ENCODE data around the gene LRRC14B.
"Not testable (repeated sequence)": the region's sequence is repeated elsewhere in the genome, so short reads cannot be mapped to it uniquely, and the experiment has no call there.

The LRRC14B gene

DNA sequence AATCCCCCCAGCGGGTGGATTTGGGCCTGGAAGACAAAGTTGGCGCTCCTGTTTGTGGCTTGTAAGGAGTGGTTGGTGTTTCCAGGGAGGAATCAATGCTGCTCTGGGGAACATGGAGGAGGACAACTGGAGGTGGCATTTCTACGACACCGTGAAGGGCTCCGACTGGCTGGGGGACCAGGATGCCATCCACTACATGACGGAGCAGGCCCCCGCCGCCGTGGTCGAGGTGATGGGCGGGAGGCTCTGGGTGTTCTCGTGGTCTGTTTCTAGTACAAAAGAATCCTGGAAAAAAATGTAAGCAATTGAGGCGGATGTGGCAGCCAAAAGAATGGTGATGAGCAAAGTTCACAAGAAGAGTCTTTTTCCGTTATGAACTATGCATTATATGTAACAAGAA is 34.0 kb downstream of the LRRC14B start:
- no peak overlapping the region for H3K56ac ChIP-seq (ENCODE audit: low read length)
- no peak overlapping the region for H3K4me2 ChIP-seq (ENCODE audit: low read length)
- H4K8ac ChIP-seq (ENCODE audit: low read depth, low read length) = no peak overlapping the region
- no peaks in the 10 kb centered on the region for H3K4me1 ChIP-seq (ENCODE audit: control insufficient read depth, low read depth, low read length)
- peaks cover 15% of the 10 kb centered on the region for H3K79me2 ChIP-seq (ENCODE audit: control insufficient read depth, insufficient read depth, low read length)
- H3K79me1 ChIP-seq (ENCODE audit: low read length) = peaks cover 3% of the 10 kb centered on the region
- H3K4me3 ChIP-seq (ENCODE audit: low read length) = no peak overlapping the region
- H2BK5ac ChIP-seq (ENCODE audit: low read length) = no peak overlapping the region
- no peak overlapping the region for H3K27ac ChIP-seq (ENCODE audit: low read depth, low read length)
- no peak for DNase-seq
- H2BK15ac ChIP-seq (replicated peaks; ENCODE audit: low read depth) = no peak overlapping the region
- H2AK5ac ChIP-seq (ENCODE audit: low read length) = no peak overlapping the region
- H2BK120ac ChIP-seq (ENCODE audit: low read depth, low read length) = no peak overlapping the region
- H3K18ac ChIP-seq (ENCODE audit: low read length) = no peak overlapping the region
- no peak overlapping the region for H3K23ac ChIP-seq (ENCODE audit: low read length)
- H3K27me3 ChIP-seq (ENCODE audit: insufficient read depth, low read length, poor library complexity) = no peaks in the 10 kb centered on the region
- peaks cover 2% of the 10 kb centered on the region for H3K36me3 ChIP-seq (ENCODE audit: control insufficient read depth, insufficient read depth, low read length)
- WGBS (ENCODE audit: extremely low coverage, insufficient coverage, low lambda C conversion rate) = no CpG with 5 or more reads among the region's 14 CpGs
- no peak overlapping the region for H3K9ac ChIP-seq (ENCODE audit: low read length)
- no peak overlapping the region for H4K5ac ChIP-seq (ENCODE audit: low read length)
- H3K4ac ChIP-seq (ENCODE audit: low read depth, low read length) = no peak overlapping the region

DNA sequence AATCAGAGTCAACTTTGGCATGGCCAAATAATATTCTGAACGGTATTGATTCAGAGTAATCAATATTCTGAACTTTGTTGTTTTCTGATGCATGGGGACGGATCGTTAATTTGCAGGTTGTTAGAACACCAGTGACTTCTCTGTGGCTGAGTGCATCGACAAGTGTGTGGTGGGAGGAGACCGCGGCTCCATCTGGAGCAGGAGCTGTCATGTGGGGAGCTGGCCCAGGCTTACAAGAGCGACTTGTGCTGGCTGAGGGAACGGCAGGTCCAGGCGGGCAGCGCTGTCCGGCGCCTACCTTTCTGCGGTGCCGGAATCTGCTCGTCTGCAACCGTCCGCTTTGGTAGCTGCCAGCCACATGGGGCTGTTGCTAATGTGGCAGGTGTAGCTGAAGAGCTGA is 36.1 kb downstream of the LRRC14B start:
- H3K36me3 ChIP-seq (ENCODE audit: control insufficient read depth, insufficient read depth, low read length); H2BK5ac ChIP-seq (ENCODE audit: low read length); H3K27ac ChIP-seq (ENCODE audit: low read depth, low read length); H2BK120ac ChIP-seq (ENCODE audit: low read depth, low read length); H3K4me3 ChIP-seq (ENCODE audit: low read length); H3K27me3 ChIP-seq (ENCODE audit: insufficient read depth, low read length, poor library complexity); H3K4ac ChIP-seq (ENCODE audit: low read depth, low read length); H4K8ac ChIP-seq (ENCODE audit: low read depth, low read length); H3K56ac ChIP-seq (ENCODE audit: low read length); H3K4me1 ChIP-seq (ENCODE audit: control insufficient read depth, low read depth, low read length); DNase-seq; H3K79me2 ChIP-seq (ENCODE audit: control insufficient read depth, insufficient read depth, low read length); H3K4me2 ChIP-seq (ENCODE audit: low read length); H4K5ac ChIP-seq (ENCODE audit: low read length); H2AK5ac ChIP-seq (ENCODE audit: low read length); H3K18ac ChIP-seq (ENCODE audit: low read length); H2BK15ac ChIP-seq (replicated peaks; ENCODE audit: low read depth); H3K79me1 ChIP-seq (ENCODE audit: low read length); H3K23ac ChIP-seq (ENCODE audit: low read length); H3K9ac ChIP-seq (ENCODE audit: low read length): not testable (repeated sequence)
- WGBS (ENCODE audit: extremely low coverage, insufficient coverage, low lambda C conversion rate) = no CpG with 5 or more reads among the region's 17 CpGs

DNA sequence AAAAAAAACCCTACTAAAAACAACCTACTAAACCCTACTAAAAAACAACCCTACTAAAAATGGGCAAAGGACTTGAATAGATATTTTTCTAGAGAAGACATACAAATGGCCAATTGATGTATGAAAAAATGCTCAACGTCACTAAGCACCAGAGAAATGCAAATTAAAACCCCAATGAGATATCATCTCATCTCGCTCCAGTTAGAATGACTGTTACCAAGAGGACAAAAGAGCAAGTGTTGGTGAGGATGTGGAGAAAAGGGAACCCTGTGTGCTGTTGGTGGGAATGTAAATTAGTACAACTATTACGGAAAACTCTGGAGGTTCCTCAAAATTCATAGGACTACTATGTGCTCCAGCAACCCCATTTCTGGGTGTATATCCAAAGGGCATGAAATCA is 37.6 kb downstream of the LRRC14B start:
- Histone ChIP-seq H3K9ac (ENCODE audit: low read length) (no peak overlapping the region), H3K36me3 (ENCODE audit: control insufficient read depth, insufficient read depth, low read length) (peaks cover 2% of the 10 kb centered on the region)
- no CpG with 5 or more reads among the region's 3 CpGs for WGBS (ENCODE audit: extremely low coverage, insufficient coverage, low lambda C conversion rate)

DNA sequence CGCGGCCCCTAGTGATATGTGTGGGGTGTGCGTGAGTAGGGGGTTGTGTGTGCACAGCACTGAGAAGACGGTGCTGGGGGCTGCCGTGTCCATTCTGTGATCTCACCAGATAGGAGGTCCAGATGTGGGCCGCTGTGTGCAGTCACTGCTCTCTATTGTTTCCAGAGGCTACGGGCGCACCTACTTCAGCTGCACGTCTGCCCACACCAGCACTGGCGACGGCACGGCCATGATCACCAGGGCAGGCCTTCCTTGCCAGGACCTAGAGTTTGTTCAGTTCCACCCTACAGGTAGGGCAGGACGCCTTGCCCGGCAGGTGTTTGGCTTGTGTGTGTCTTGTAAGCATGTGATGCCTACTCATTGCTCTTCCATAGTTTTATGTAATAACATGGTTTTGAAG is 39.4 kb downstream of the LRRC14B start:
- no CpG with 5 or more reads among the region's 14 CpGs for WGBS (ENCODE audit: extremely low coverage, insufficient coverage, low lambda C conversion rate)
- no peaks in the 10 kb centered on the region for H3K4me1 ChIP-seq (ENCODE audit: control insufficient read depth, low read depth, low read length)
- H2BK5ac ChIP-seq (ENCODE audit: low read length) = no peak overlapping the region
- no peak overlapping the region for H4K8ac ChIP-seq (ENCODE audit: low read depth, low read length)
- H3K27me3 ChIP-seq (ENCODE audit: insufficient read depth, low read length, poor library complexity) = no peaks in the 10 kb centered on the region
- H3K18ac ChIP-seq (ENCODE audit: low read length) = no peak overlapping the region
- H4K5ac ChIP-seq (ENCODE audit: low read length) = no peak overlapping the region
- no peak overlapping the region for H2AK5ac ChIP-seq (ENCODE audit: low read length)
- H2BK120ac ChIP-seq (ENCODE audit: low read depth, low read length) = no peak overlapping the region
- H2BK15ac ChIP-seq (replicated peaks; ENCODE audit: low read depth) = no peak overlapping the region
- H3K79me2 ChIP-seq (ENCODE audit: control insufficient read depth, insufficient read depth, low read length) = no peaks in the 10 kb centered on the region
- H3K4me2 ChIP-seq (ENCODE audit: low read length) = no peak overlapping the region
- no peak overlapping the region for H3K4me3 ChIP-seq (ENCODE audit: low read length)
- H3K9ac ChIP-seq (ENCODE audit: low read length) = no peak overlapping the region
- no peaks in the 10 kb centered on the region for H3K36me3 ChIP-seq (ENCODE audit: control insufficient read depth, insufficient read depth, low read length)
- no peaks in the 10 kb centered on the region for H3K79me1 ChIP-seq (ENCODE audit: low read length)
- no peak overlapping the region for H3K56ac ChIP-seq (ENCODE audit: low read length)
- no peak for DNase-seq
- H3K4ac ChIP-seq (ENCODE audit: low read depth, low read length) = no peak overlapping the region
- no peak overlapping the region for H3K27ac ChIP-seq (ENCODE audit: low read depth, low read length)
- no peak overlapping the region for H3K23ac ChIP-seq (ENCODE audit: low read length)

More for the DNA sequence above, 37.6 kb downstream of the LRRC14B start:
- Histone ChIP-seq H3K27ac (ENCODE audit: low read depth, low read length) (no peak overlapping the region), H3K4me1 (ENCODE audit: control insufficient read depth, low read depth, low read length) (no peaks in the 10 kb centered on the region), H3K4me2 (ENCODE audit: low read length) (no peak overlapping the region), H3K4me3 (ENCODE audit: low read length) (no peak overlapping the region), H3K27me3 (ENCODE audit: insufficient read depth, low read length, poor library complexity) (no peaks in the 10 kb centered on the region), H3K18ac (ENCODE audit: low read length) (no peak overlapping the region), H2BK5ac (ENCODE audit: low read length) (no peak overlapping the region), H3K79me1 (ENCODE audit: low read length) (no peaks in the 10 kb centered on the region), H2BK15ac (replicated peaks; ENCODE audit: low read depth) (no peak overlapping the region), H2AK5ac (ENCODE audit: low read length) (no peak overlapping the region), H3K56ac (ENCODE audit: low read length) (no peak overlapping the region), H3K23ac (ENCODE audit: low read length) (no peak overlapping the region), H2BK120ac (ENCODE audit: low read depth, low read length) (no peak overlapping the region), H3K79me2 (ENCODE audit: control insufficient read depth, insufficient read depth, low read length) (no peaks in the 10 kb centered on the region), H4K5ac (ENCODE audit: low read length) (no peak overlapping the region), H3K4ac (ENCODE audit: low read depth, low read length) (no peak overlapping the region), H4K8ac (ENCODE audit: low read depth, low read length) (no peak overlapping the region)
- no peak for DNase-seq

DNA sequence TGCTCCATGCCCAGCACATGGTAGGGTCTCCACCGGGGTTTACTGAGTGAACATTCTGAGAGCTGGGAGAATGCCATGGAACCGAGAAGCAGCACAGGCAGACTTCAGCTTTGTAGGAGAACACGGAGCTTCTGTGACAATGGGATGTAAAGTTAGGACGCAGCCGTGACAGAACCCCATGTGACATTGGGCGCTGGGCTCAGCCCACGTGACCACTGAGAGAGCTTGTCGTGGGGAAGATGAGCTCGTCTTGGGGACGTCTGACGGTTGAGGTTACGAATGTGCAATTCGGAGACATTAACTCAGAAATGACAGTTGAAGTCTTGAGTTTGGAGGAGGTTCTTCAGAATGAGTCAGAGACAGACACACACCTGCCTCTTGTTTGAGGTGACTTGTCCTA is 40.4 kb downstream of the LRRC14B start:
- Histone ChIP-seq H3K23ac (ENCODE audit: low read length) (no peak overlapping the region), H3K18ac (ENCODE audit: low read length) (no peak overlapping the region), H3K4me2 (ENCODE audit: low read length) (no peak overlapping the region), H2BK5ac (ENCODE audit: low read length) (no peak overlapping the region), H2AK5ac (ENCODE audit: low read length) (no peak overlapping the region), H3K36me3 (ENCODE audit: control insufficient read depth, insufficient read depth, low read length) (no peaks in the 10 kb centered on the region), H3K4ac (ENCODE audit: low read depth, low read length) (no peak overlapping the region), H3K79me2 (ENCODE audit: control insufficient read depth, insufficient read depth, low read length) (no peaks in the 10 kb centered on the region), H3K9ac (ENCODE audit: low read length) (no peak overlapping the region), H3K4me1 (ENCODE audit: control insufficient read depth, low read depth, low read length) (no peaks in the 10 kb centered on the region), H3K27ac (ENCODE audit: low read depth, low read length) (no peak overlapping the region), H2BK15ac (replicated peaks; ENCODE audit: low read depth) (no peak overlapping the region), H4K8ac (ENCODE audit: low read depth, low read length) (no peak overlapping the region), H2BK120ac (ENCODE audit: low read depth, low read length) (no peak overlapping the region), H3K56ac (ENCODE audit: low read length) (no peak overlapping the region), H3K27me3 (ENCODE audit: insufficient read depth, low read length, poor library complexity) (no peaks in the 10 kb centered on the region), H3K79me1 (ENCODE audit: low read length) (no peaks in the 10 kb centered on the region), H4K5ac (ENCODE audit: low read length) (no peak overlapping the region), H3K4me3 (ENCODE audit: low read length) (no peak overlapping the region)
- no peak for DNase-seq
- no CpG with 5 or more reads among the region's 13 CpGs for WGBS (ENCODE audit: extremely low coverage, insufficient coverage, low lambda C conversion rate)

DNA sequence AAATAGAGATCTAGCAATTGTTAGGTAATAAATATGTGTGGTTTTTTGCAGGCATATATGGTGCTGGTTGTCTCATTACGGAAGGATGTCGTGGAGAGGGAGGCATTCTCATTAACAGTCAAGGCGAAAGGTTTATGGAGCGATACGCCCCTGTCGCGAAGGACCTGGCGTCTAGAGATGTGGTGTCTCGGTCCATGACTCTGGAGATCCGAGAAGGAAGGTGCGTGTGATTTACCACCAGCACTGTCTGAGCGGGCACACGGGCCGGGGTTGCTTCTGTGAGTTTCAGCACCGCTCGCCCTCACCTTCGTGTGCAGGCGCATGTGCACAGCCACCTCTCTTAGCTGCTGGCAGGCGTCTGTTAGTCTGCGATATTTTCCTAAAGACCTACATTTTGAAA is 42.1 kb downstream of the LRRC14B start:
- not testable (repeated sequence) for H3K27me3 ChIP-seq (ENCODE audit: insufficient read depth, low read length, poor library complexity); H4K5ac ChIP-seq (ENCODE audit: low read length); H3K79me1 ChIP-seq (ENCODE audit: low read length); H3K27ac ChIP-seq (ENCODE audit: low read depth, low read length); H3K23ac ChIP-seq (ENCODE audit: low read length); H3K4me2 ChIP-seq (ENCODE audit: low read length); H3K4me1 ChIP-seq (ENCODE audit: control insufficient read depth, low read depth, low read length); DNase-seq; H2AK5ac ChIP-seq (ENCODE audit: low read length); H3K79me2 ChIP-seq (ENCODE audit: control insufficient read depth, insufficient read depth, low read length); H3K36me3 ChIP-seq (ENCODE audit: control insufficient read depth, insufficient read depth, low read length); H3K4me3 ChIP-seq (ENCODE audit: low read length); H3K4ac ChIP-seq (ENCODE audit: low read depth, low read length); H2BK120ac ChIP-seq (ENCODE audit: low read depth, low read length); H4K8ac ChIP-seq (ENCODE audit: low read depth, low read length); H3K56ac ChIP-seq (ENCODE audit: low read length); H2BK5ac ChIP-seq (ENCODE audit: low read length); H3K9ac ChIP-seq (ENCODE audit: low read length); H2BK15ac ChIP-seq (replicated peaks; ENCODE audit: low read depth); H3K18ac ChIP-seq (ENCODE audit: low read length)
- no CpG with 5 or more reads among the region's 20 CpGs for WGBS (ENCODE audit: extremely low coverage, insufficient coverage, low lambda C conversion rate)

All from mesendoderm (in vitro differentiated cells).